ENCODE data around the gene DHX32.
A peak's percentile ranks its signal among the peaks of the same experiment; 100 is the strongest.
"Not testable (repeated sequence)": the region's sequence is repeated elsewhere in the genome, so short reads cannot be mapped to it uniquely, and the experiment has no call there.

Gene DHX32

GRCh38 chr10:125881192-125881591, at the start of gene DHX32:
Gene DHX32, minus strand, starts transcription at chr10:125881292. Its CDS starts 468 bp downstream, at chr10:125880824.
- DNase-seq = no peak

DNA sequence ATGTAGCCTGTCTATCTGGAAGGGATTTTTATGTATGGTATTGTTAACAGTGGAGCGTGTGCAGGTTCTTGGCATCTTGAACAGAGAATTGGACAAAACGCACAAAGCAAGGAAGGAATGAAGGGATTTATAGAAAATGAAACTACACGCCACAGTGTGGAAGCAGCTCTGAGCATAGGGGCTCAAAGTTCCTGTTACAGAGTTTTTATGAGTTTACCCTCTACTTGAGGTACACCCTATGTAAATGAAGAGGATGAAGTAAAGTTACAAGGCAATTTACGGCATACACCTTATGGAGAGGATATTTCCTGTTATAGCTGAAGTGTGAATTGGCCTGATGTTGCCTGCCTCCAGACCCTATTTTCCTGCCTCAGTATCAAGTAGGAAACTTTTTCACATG, 48.5 kb upstream of the DHX32 start:
- no peak for DNase-seq

DNA sequence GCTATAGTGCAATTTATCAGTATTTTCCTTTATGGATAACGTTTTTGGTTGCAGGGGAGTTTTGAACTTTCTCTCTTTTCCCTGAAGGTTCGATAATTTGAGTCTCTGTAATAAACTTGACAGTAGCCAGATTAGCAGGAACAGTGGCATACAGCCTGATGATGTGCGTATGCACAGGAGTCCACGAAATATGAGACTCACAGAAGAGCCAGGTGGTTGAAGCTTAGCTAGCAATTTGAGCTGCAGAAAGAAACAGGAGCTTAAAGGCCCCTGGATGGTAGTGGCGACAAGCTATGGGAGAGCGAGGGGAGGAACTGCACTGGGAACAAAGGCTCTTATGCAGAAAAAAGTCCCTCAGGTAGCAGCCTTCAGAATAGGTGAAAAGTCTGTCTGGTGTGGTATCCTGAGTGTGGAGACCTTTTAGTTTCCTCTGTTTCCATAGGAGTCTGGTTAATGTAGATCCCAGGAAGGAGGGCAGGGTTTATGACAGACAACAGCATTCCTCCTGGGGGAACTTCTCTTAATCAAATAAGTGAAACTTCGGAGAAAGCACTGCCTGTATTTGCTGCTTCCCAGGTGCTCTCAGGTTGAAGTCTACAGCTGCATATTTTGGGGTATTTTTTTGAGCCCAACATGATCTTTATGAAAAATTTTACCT, 48.0 kb upstream of the DHX32 start:
- no peak for DNase-seq

DNA sequence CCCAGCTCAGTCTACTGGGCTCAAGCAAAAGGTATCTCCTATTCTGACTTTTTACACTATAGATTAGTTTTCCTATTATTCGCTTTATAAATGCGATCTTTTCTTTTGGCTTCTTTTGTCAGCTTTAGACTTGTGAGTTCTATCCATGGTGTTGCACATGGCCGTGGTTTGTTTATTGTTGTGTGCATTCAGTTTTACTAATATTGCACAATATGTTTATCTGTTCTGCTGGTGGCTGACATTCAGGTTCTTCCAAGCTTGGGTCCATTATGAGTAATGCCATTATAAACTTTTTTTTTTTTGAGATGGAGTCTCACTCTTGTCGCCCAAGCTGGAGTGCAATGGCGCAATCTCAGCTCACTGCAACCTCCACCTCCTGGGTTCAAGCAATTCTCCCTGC, 46.2 kb upstream of the DHX32 start:
- not testable (repeated sequence) for DNase-seq

- DNase-seq = no peak
Measured at GRCh38 chr10:125926247-125926646, 45.2 kb upstream of the DHX32 start.

DNA sequence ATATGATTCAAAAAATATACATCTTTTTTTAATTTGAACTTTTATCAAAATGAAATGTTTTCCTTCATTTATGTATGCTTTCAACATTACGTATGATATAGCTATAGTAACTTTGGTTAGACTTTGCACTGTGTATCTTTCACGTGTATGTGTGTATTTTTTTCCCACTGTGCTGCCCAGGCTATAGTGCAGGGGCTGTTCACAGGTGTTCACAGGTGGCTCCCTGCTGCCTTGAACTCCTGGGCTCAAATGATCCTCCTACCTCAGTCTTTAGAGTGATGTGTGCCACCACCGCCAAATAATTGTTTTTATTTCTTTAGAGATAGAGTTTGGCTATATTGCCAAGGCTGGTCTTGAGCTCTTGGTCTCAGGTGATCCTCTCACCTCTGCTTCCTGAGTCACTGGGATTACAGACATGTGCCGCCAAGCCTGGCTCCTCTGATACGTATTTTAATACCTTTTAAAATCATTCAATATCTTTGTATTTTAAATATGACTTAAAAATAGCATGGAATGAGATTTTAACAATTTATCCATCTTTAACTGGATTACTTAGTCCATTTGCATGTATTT, 44.3 kb upstream of the DHX32 start:
- no peak for DNase-seq

GRCh38 chr10:125921643-125922306, 40.7 kb upstream of the DHX32 start:
- not testable (repeated sequence) for DNase-seq

DNA sequence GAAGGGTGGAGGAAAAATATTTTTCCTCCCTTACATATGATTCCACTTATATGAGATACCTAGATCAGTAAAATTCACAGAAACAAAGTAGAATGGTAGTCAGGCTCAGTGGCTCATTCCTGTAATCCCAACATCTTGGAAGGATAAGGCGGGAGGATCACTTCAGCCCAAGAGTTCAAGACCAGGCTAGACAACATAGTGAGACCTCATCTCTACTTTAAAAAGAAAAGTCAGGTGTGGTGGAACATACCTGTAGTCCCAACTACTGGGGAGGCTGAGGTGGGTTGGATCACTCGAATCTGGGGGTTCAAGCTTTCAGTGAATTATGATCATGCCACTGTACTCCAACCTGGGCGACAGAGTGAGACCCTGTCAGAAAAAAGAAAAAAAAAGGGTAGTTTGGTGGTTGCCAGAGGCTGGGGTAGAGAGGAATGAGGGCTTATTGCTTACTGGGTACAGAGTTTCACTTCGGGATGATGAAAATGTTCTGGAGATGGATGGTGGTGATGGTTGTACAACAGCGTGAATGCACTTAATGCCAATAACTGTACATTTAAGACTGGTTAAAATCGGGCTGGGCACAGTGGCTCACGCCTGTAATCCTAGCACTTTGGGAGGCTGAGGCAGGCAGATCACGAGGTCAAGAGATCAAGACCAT, 36.7 kb upstream of the DHX32 start:
- DNase-seq = not testable (repeated sequence)

DNA sequence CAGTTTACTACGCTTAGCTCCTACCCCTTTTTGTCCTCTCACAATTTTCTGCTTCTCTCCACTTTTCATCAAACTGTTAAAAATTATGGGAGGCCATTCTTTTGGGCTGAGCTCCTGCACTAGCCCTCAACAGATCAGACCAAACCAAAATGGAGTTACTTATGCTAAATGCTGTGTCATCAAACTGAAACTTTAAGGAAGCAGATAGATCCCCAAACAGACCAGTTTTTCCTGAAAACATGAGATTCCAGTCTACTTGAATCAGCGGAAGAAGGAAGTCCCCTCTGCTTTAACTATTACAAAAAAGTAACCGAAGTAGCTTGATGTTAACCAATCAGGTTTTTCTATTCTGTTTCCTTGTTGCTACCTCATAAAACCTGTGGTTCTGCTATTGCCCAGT, 35.9 kb upstream of the DHX32 start:
- DNase-seq = no peak

DNA sequence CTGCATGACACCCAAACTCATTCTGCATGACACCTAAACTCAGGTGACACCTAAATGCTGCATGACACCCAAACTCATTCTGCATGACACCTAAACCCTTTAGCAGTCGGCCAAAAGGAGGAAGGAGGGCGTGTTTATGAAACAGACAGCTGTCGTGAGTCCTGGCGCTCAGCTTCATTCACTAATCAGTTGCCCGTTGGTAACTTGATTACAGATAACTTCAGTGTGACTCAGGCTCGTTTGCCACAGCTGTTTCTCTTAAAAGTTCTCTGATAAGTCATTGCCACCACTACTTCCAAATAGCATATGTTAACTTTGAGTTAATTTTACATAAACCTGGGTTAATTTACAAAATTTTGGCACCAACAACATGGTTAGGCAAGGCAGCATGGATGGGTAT, 32.2 kb upstream of the DHX32 start:
- DNase-seq = not testable (repeated sequence)

DNA sequence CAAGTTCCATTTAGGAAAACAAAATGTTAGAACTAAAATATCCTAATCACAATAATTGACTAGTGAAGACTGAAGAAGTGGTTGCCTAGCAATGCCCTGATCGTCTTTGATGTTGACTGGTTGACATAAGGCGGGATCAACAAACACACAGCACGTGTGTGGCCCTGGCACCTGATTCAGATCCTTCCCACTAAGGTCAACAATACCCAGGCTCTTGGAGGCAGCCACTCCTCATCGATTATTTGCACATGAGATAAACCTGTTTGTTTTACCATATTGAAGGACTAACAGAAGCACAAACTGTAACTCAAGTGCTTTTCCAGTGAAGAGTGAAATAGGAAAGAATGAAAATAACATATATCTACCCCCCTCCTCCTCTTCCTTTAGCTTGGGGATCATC, 30.9 kb upstream of the DHX32 start:
- no peak for DNase-seq

- DNase-seq = no peak
Measured at GRCh38 chr10:125911145-125911544, 30.1 kb upstream of the DHX32 start.

GRCh38 chr10:125909491-125909890, 28.4 kb upstream of the DHX32 start:
- not testable (repeated sequence) for DNase-seq

DNA sequence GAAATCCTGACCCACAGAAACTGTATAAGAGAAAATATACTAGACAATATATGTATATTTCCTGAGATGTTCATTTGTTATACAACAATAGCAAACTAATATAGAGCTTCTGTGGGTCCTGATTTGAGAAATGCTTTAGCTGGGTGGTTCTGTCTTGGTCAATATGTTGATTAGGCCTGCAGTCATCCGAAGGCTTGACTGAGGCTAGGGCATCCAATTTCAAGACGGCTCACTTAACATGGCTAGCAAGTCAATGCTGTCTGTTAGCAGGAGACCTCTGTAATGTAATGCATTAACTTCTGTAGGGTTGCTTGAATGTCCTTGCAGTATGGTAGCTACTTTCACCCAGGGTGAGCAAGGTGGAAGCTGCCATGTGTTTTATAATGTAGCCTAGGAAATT, 27.7 kb upstream of the DHX32 start:
- DNase-seq = not testable (repeated sequence)

GRCh38 chr10:125907598-125907997, 26.5 kb upstream of the DHX32 start:
- DNase-seq = not testable (repeated sequence)

- DNase-seq = not testable (repeated sequence)
Measured at GRCh38 chr10:125905069-125905994, 24.2 kb upstream of the DHX32 start.

- DNase-seq = not testable (repeated sequence)
Measured at GRCh38 chr10:125903135-125903640, 22.1 kb upstream of the DHX32 start.

DNA sequence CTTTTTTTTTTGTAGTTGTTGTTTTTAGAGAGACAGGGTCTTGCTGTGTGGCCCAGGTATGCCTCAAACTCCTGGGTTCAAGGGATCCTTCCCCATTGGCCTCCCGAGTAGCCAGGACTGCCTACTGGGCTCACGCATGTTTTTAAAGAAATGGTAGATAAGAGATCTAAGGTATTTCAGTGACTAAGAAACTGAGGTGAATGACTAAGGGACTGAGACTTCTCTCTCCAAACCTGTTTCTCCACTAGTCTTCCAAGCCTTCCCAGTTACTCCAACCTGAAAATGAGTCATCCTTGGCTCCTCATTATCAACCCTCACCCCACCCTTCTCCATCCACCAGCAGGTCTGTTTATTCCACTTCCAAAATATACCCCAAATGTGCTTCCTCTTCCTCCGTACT, 19.9 kb upstream of the DHX32 start:
- not testable (repeated sequence) for DNase-seq

DNA sequence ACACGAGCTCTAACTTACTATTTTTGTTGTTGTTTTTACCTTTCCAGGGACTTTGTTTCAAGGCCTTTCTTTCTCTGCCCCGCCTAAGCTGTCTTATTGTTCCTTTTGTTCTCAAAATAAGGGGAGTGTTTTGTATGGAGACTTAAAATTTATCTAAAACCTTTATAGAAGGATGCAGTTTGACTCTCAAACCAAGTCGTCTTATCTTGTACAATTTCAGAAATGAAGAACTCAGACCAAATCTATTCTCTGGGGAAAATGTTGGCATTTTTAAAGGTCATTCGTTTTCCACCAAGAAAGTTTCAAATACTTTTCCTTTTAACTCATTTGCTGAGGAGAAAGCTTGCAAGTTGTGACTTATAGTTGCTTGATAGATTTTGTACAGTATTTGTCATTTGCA, 16.2 kb upstream of the DHX32 start:
- DNase-seq = not testable (repeated sequence)

DNA sequence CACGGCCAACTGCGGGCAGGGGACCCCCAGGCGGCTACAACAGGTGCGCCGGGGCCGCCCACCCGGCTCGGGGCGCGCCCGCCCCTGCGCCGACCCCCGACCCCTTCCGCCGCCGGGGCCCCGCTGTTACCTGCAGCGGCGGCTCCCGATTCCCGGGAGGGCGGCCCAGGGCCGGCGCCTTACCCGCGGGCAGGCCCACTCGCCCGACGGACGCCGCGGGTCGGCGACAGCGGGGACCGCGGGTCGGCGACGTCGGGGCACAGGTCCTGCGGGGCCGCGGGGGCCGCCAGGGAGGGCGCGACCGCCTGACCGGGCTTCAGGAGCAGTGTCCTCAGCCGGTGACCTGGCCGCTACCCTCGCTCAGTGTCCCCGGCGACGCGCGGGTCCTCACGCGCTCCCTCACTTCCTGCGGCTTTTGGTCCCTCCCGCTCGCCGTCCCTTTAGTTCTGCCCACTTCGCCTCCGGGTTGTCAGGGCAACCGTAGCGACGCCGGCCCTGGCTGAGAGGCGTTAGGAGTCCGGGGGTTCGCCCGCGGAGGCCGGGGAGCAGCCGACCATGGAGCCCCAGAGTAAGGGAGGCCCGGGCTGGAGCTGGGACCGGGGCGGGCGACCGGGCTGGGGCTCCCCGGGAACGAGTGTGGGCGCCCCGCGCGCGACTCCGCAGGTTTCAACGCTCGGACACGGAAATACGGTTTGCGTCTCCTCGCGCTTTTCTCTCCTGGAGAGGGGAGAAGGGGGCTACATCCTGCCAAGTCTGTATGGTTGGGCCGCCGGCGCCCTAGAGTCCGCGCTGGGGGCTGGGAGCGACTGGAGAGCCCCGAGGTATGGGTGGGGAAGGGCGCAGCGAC, 15.2 kb upstream of the DHX32 start, which contains the start of gene FANK1:
Gene FANK1, plus strand, starts transcription at position 477 of the 847 bp plus-strand sequence. Its CDS starts 79 bp downstream, at position 556.
- peak; percentile 81 for DNase-seq
